ENCODE results near the gene VSTM1.
"Not testable (repeated sequence)": the region's sequence is repeated elsewhere in the genome, so short reads cannot be mapped to it uniquely, and the experiment has no call there.

Gene VSTM1

GRCh38 chr19:54063350-54064116 is at the start of gene VSTM1:
Gene VSTM1, minus strand, starts transcription at chr19:54063897. Its CDS starts 120 bp downstream, at chr19:54063777.
- FAIRE-seq (no peak), DNase-seq (ENCODE audit: extremely low spot score, insufficient read length, low read depth) (no peak)

GRCh38 chr19:54109651-54110050 is 46.0 kb upstream of the VSTM1 start:
- DNase-seq (ENCODE audit: extremely low spot score, insufficient read length, low read depth) (no peak), FAIRE-seq (no peak)

GRCh38 chr19:54108496-54108895 is 44.8 kb upstream of the VSTM1 start:
- no peak for DNase-seq (ENCODE audit: extremely low spot score, insufficient read length, low read depth)
- no peak for FAIRE-seq

GRCh38 chr19:54107876-54108490 is 44.3 kb upstream of the VSTM1 start:
- FAIRE-seq = no peak
- no peak for DNase-seq (ENCODE audit: extremely low spot score, insufficient read length, low read depth)

GRCh38 chr19:54106716-54107115 is 43.0 kb upstream of the VSTM1 start:
- DNase-seq (ENCODE audit: extremely low spot score, insufficient read length, low read depth) (no peak), FAIRE-seq (no peak)

GRCh38 chr19:54105796-54106195 is 42.1 kb upstream of the VSTM1 start:
- FAIRE-seq (no peak), DNase-seq (ENCODE audit: extremely low spot score, insufficient read length, low read depth) (no peak)

- FAIRE-seq = no peak
These were observed 41.5 kb upstream of the VSTM1 start for GRCh38 chr19:54104998-54105715.

GRCh38 chr19:54102421-54103169 is 38.9 kb upstream of the VSTM1 start, which contains the start of gene NDUFA3:
Gene NDUFA3, plus strand, starts transcription at chr19:54102855. Its CDS starts 24 bp downstream, at chr19:54102879.
- DNase-seq (ENCODE audit: extremely low spot score, insufficient read length, low read depth) (peak; percentile 100), FAIRE-seq (peak; percentile 99)

More at GRCh38 chr19:54104998-54105715, 41.5 kb upstream of the VSTM1 start:
- no peak for DNase-seq (ENCODE audit: extremely low spot score, insufficient read length, low read depth)

- no peak for FAIRE-seq
- DNase-seq (ENCODE audit: extremely low spot score, insufficient read length, low read depth) = no peak
These were observed 36.9 kb upstream of the VSTM1 start, which contains the start of gene OSCAR for GRCh38 chr19:54100561-54100960. Gene OSCAR, minus strand, starts transcription at chr19:54100803. Its CDS starts 11 bp downstream, at chr19:54100792.

- not testable (repeated sequence) for DNase-seq (ENCODE audit: extremely low spot score, insufficient read length, low read depth); FAIRE-seq
These were observed 36.2 kb upstream of the VSTM1 start for GRCh38 chr19:54099903-54100255.

- DNase-seq (ENCODE audit: extremely low spot score, insufficient read length, low read depth) = no peak
- no peak for FAIRE-seq
These were observed 35.6 kb upstream of the VSTM1 start for GRCh38 chr19:54099190-54099902.

GRCh38 chr19:54096617-54097106 is 33.0 kb upstream of the VSTM1 start:
- DNase-seq (ENCODE audit: extremely low spot score, insufficient read length, low read depth) = no peak

GRCh38 chr19:54095859-54096616 is 32.3 kb upstream of the VSTM1 start:
- not testable (repeated sequence) for DNase-seq (ENCODE audit: extremely low spot score, insufficient read length, low read depth); FAIRE-seq

More at GRCh38 chr19:54096617-54097106, 33.0 kb upstream of the VSTM1 start:
- no peak for FAIRE-seq

GRCh38 chr19:54095136-54095858 is 31.6 kb upstream of the VSTM1 start:
- FAIRE-seq (no peak), DNase-seq (ENCODE audit: extremely low spot score, insufficient read length, low read depth) (no peak)

- DNase-seq (ENCODE audit: extremely low spot score, insufficient read length, low read depth) = no peak
These were observed 30.8 kb upstream of the VSTM1 start for GRCh38 chr19:54094426-54095000.

GRCh38 chr19:54084410-54084809 is 20.7 kb upstream of the VSTM1 start:
- no peak for DNase-seq (ENCODE audit: extremely low spot score, insufficient read length, low read depth)
- FAIRE-seq = no peak

More at GRCh38 chr19:54094426-54095000, 30.8 kb upstream of the VSTM1 start:
- no peak for FAIRE-seq

GRCh38 chr19:54081032-54081431 is 17.3 kb upstream of the VSTM1 start, which contains the start of gene TARM1:
Gene TARM1, minus strand, starts transcription at chr19:54081365. Its CDS starts 25 bp downstream, at chr19:54081340.
- DNase-seq (ENCODE audit: extremely low spot score, insufficient read length, low read depth) = no peak
- FAIRE-seq = no peak

Data from GM18507 (cell line).